ENCODE measurements around the gene PNLIPRP1. TPM values are rescaled to one million over a fixed set of nuclear protein-coding genes. Genes with fewer than 3 reads are reported as not detected.

Gene PNLIPRP1
- total RNA-seq, 1 experiment from 2014 or later = not detected

GRCh38 chr10:116648903-116649302 is 58.1 kb downstream of the PNLIPRP1 start:
- H3K14ac ChIP-seq (ENCODE audit: insufficient read depth, low read length) = no peak overlapping the region
- H2BK120ac ChIP-seq (ENCODE audit: low read depth, low read length, poor library complexity, severe bottlenecking) = no peak overlapping the region
- no peak overlapping the region for H2BK12ac ChIP-seq (ENCODE audit: insufficient read length, low read depth, low read length)
- Mint-ChIP-seq H3K4me3 (no peak overlapping the region), H3K27me3 (ENCODE audit: low read depth) (peaks cover 5% of the 10 kb centered on the region), H3K9me3 (peaks cover 9 to 11% of the 10 kb centered on the region in 2 experiments), H3K36me3 (ENCODE audit: insufficient read depth in 1 of 3, low read depth in 3 of 3) (no peaks in the 10 kb centered on the region), H3K4me1 (peaks cover 6 to 10% of the 10 kb centered on the region in 2 experiments; a peak in 3 of 4 replicates), H3K27ac (no peak overlapping the region)
- no peaks in the 10 kb centered on the region for H3K9me3 ChIP-seq (ENCODE audit: control insufficient read depth, low read depth, low read length)
- H2AK5ac ChIP-seq (ENCODE audit: insufficient read length, low read length) = no peak overlapping the region
- H3K18ac ChIP-seq (ENCODE audit: insufficient read length, low read depth, low read length) = no peak overlapping the region
- no peaks in the 10 kb centered on the region for H3K79me2 ChIP-seq (ENCODE audit: insufficient read depth, low read length)
- H2BK15ac ChIP-seq (ENCODE audit: low read depth, low read length) = no peak overlapping the region
- H3K9ac ChIP-seq (ENCODE audit: extremely low read depth, insufficient read length, low read length) = no peak overlapping the region
- no peak overlapping the region for H3T11ph ChIP-seq (ENCODE audit: low read length)
- no peaks in the 10 kb centered on the region for H3K27me3 ChIP-seq (ENCODE audit: insufficient read depth, low read length)
- no peak overlapping the region for H4K5ac ChIP-seq (ENCODE audit: insufficient read length, low read depth, low read length)
- H4K20me1 ChIP-seq (ENCODE audit: control insufficient read depth, insufficient read depth, insufficient read length) = no peaks in the 10 kb centered on the region
- H4K8ac ChIP-seq (replicated peaks; ENCODE audit: insufficient read length, low read depth, low read length) = no peak overlapping the region
- no peak overlapping the region for H3K4ac ChIP-seq (ENCODE audit: low read depth, low read length)
- no peak overlapping the region for H3K27ac ChIP-seq (ENCODE audit: insufficient read length, low read depth, low read length)
- no peak overlapping the region for H3K23ac ChIP-seq (ENCODE audit: insufficient read length, low read depth, low read length)
- H4K91ac ChIP-seq (ENCODE audit: insufficient read length, low read depth, low read length) = no peak overlapping the region
- WGBS (ENCODE audit: extremely low coverage, insufficient read length, low lambda C conversion rate) = no CpG with 5 or more reads among the region's 8 CpGs
- no peaks in the 10 kb centered on the region for H3K79me1 ChIP-seq (ENCODE audit: insufficient read depth, low read depth, low read length, poor library complexity, severe bottlenecking)
- no peak overlapping the region for H3K4me2 ChIP-seq (ENCODE audit: insufficient read depth, insufficient read length, low read length)
- TF ChIP-seq CTCF (conservative IDR thresholded peaks at IDR 0.05) = no peak
- no peak overlapping the region for H2BK5ac ChIP-seq (ENCODE audit: insufficient read length, low read length)
- H3K56ac ChIP-seq (ENCODE audit: insufficient read length, low read depth, low read length) = no peak overlapping the region
- no peak overlapping the region for H2AFZ ChIP-seq (ENCODE audit: low read length)
- DNase-seq = no peak
- H3K23me2 ChIP-seq (ENCODE audit: insufficient read length, low read depth, low read length, poor library complexity, severe bottlenecking) = no peaks in the 10 kb centered on the region
- H3K4me1 ChIP-seq (ENCODE audit: insufficient read depth, low read length) = no peaks in the 10 kb centered on the region
- H2BK20ac ChIP-seq (ENCODE audit: low read depth, low read length, poor library complexity, severe bottlenecking) = no peak overlapping the region

All from H9 (cell line).